Hematopoietic multipotent progenitor cell (in vitro differentiated cells): Measurements from ENCODE around the gene MGLL. TPM values are rescaled to one million over a fixed set of nuclear protein-coding genes. Genes with fewer than 3 reads are reported as not detected.

Experiments used
- DNase-seq, 3 donors: peaks; one replicate each; pipeline ENCODE4 v3.0.0-alpha.2; 2011 to 2015; ENCODE audit warnings: low read depth in 2 of 3, low spot score in 2 of 3
- total RNA-seq: library from RNA; depleted of rRNA; stranded (reverse); fragments of >200 nt; gene quantifications from one replicate; pipeline ENCODE4 v1.2.3, GENCODE V29; 2012

Gene MGLL
- total RNA-seq, 1 donor, result 52.2 TPM

- DNase-seq, result no peak
Measured at GRCh38 chr3:127680146-127680661, 142.1 kb downstream of the MGLL start.

- no peak for DNase-seq
Measured at GRCh38 chr3:127679534-127680145, 142.7 kb downstream of the MGLL start.

- no peak for DNase-seq
Measured at GRCh38 chr3:127678611-127679533, 143.4 kb downstream of the MGLL start.

- no peak for DNase-seq
Measured at GRCh38 chr3:127678315-127678599, 144.1 kb downstream of the MGLL start.

- no peak for DNase-seq
Measured at GRCh38 chr3:127677541-127678314, 144.6 kb downstream of the MGLL start.

- no peak for DNase-seq
Measured at GRCh38 chr3:127676921-127677351, 145.4 kb downstream of the MGLL start.

GRCh38 chr3:127676456-127676855 is 145.9 kb downstream of the MGLL start:
- DNase-seq, result no peak

GRCh38 chr3:127675651-127676391 is 146.5 kb downstream of the MGLL start:
- no peak for DNase-seq

GRCh38 chr3:127674790-127675189 is 147.5 kb downstream of the MGLL start:
- no peak for DNase-seq

- DNase-seq, result no peak
Measured at GRCh38 chr3:127674101-127674721, 148.1 kb downstream of the MGLL start.

- peak in 2 of 3 donors; percentile 29 to 50 for DNase-seq
Measured at GRCh38 chr3:127673191-127674100, 148.9 kb downstream of the MGLL start.

- peak; percentile 69 to 80 (median 74) for DNase-seq
Measured at GRCh38 chr3:127672429-127673190, 149.7 kb downstream of the MGLL start, which contains the start of gene ABTB1. ABTB1 (plus strand) TSS chr3:127672952; CDS start chr3:127673026, 74 bp downstream.

GRCh38 chr3:127671523-127672428 is 150.5 kb downstream of the MGLL start:
- DNase-seq, result peak in 2 of 3 donors; percentile 38 to 64

- no peak for DNase-seq
Measured at GRCh38 chr3:127670761-127671522, 151.4 kb downstream of the MGLL start.

- DNase-seq, result no peak
Measured at GRCh38 chr3:127670229-127670559, 152.1 kb downstream of the MGLL start.

- DNase-seq, result no peak
Measured at GRCh38 chr3:127669541-127670228, 152.6 kb downstream of the MGLL start.
